ENCODE measurements around the gene GARNL3.

Gene GARNL3

DNA sequence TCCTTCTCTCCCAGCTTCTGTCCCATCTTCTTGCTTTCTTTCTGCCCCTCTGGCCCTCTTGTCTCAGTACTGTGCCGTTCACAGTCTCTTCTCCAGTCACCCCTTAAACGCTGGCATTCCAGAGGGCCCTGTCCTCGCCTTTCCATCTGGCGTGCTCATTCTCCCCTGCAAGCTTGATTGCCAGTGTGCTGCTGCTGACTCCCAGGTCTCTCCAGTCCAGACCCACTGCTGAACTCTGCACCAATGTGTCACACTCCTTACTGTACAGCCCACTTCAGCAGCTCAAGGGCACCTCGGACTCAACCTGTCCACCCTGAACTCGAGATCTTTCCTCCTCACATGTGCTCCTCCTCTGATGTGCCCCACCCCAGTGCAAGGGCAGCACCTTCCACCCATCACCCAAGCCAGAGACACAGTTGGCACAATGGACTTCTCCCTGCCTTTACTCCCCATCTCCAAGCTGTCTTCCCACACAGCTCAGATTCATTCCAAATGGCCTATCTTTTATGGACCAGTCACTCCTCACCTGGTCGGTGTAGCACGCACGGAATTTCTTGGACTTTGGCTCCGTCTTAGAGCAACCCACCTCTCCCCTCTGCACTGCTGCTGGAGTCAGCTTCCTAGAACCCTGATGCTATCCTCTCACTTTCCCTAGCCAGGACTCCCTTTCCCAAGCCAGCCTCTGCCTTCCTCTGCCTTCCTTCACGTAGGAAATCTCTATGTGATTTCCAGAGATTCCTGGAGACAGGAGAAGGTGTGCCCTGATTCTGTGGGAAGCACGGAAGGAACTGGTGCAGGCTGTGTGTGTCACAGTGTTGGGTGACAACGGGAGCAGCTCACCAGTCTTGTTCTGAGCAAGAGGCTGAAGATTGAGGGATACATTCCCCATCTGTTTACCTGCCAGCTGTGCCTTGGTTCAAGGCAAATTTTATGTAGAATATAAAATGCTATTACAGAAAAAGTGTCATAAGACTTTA is 106.4 kb downstream of the GARNL3 start:
- no peak overlapping the region for H3K4me3 ChIP-seq (ENCODE audit: low read depth, low read length)

DNA sequence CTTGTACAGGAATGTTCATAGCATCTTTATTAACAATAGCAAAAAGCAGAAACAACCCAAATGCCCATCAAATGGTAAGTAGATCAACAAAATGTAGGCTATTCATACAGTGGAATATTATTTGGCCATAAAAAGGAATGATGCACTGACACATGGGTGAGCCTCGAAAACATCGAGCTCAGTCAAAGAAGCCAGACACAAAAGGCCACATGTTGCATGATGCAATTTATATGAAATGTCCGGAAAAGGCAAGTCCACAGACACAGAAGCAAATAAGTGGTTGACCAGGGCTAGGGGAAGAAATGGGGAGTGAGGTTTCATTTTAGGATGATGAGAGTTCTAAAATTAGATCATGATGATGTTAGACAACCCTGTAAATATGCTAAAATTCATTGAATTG is 115.9 kb downstream of the GARNL3 start:
- H3K27me3 ChIP-seq (ENCODE audit: control insufficient read depth, insufficient read depth, low read length) = no peaks in the 10 kb centered on the region
- no peak overlapping the region for H3K27ac ChIP-seq (ENCODE audit: low read depth, low read length)
- H3K9ac ChIP-seq (ENCODE audit: low read length) = no peak overlapping the region
- H3K9me3 ChIP-seq (ENCODE audit: control insufficient read depth, insufficient read depth, low read depth, low read length) = no peaks in the 10 kb centered on the region
- no peaks in the 10 kb centered on the region for H3K36me3 ChIP-seq (ENCODE audit: control insufficient read depth, insufficient read depth, low read length)
- no peak overlapping the region for H3K4me3 ChIP-seq (ENCODE audit: low read depth, low read length)
- no peaks in the 10 kb centered on the region for H3K4me1 ChIP-seq (ENCODE audit: control insufficient read depth, insufficient read depth, low read length)

More for the DNA sequence above, 106.4 kb downstream of the GARNL3 start:
- Histone ChIP-seq H3K9ac (ENCODE audit: low read length) (no peak overlapping the region), H3K4me1 (ENCODE audit: control insufficient read depth, insufficient read depth, low read length) (peaks cover 9% of the 10 kb centered on the region), H3K27ac (ENCODE audit: low read depth, low read length) (no peak overlapping the region), H3K36me3 (ENCODE audit: control insufficient read depth, insufficient read depth, low read length) (no peaks in the 10 kb centered on the region), H3K9me3 (ENCODE audit: control insufficient read depth, insufficient read depth, low read depth, low read length) (no peaks in the 10 kb centered on the region), H3K27me3 (ENCODE audit: control insufficient read depth, insufficient read depth, low read length) (no peaks in the 10 kb centered on the region)

DNA sequence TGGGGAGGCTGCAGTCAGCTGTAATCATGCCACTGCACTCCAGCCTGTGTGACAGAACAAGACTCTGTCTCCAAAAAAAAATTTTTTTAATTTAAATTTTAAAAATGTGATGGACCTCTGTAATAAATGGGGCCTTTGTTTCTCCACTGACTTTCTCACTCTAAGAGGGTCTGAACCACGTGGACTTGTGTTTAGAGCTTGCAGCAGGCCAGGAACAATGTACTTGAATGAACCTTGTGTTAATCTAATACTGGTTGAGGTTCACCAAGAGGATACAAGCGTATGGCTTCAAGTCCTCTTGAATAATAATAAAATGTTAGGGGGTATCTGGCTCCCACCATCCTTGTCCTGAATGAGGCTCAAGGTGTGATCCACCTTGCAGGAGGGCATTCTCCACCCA is 118.0 kb downstream of the GARNL3 start:
- Histone ChIP-seq H3K27me3 (ENCODE audit: control insufficient read depth, insufficient read depth, low read length) (no peaks in the 10 kb centered on the region), H3K4me1 (ENCODE audit: control insufficient read depth, insufficient read depth, low read length) (no peaks in the 10 kb centered on the region), H3K9ac (ENCODE audit: low read length) (no peak overlapping the region), H3K27ac (ENCODE audit: low read depth, low read length) (no peak overlapping the region), H3K36me3 (ENCODE audit: control insufficient read depth, insufficient read depth, low read length) (no peaks in the 10 kb centered on the region), H3K4me3 (ENCODE audit: low read depth, low read length) (no peak overlapping the region), H3K9me3 (ENCODE audit: control insufficient read depth, insufficient read depth, low read depth, low read length) (no peaks in the 10 kb centered on the region)

DNA sequence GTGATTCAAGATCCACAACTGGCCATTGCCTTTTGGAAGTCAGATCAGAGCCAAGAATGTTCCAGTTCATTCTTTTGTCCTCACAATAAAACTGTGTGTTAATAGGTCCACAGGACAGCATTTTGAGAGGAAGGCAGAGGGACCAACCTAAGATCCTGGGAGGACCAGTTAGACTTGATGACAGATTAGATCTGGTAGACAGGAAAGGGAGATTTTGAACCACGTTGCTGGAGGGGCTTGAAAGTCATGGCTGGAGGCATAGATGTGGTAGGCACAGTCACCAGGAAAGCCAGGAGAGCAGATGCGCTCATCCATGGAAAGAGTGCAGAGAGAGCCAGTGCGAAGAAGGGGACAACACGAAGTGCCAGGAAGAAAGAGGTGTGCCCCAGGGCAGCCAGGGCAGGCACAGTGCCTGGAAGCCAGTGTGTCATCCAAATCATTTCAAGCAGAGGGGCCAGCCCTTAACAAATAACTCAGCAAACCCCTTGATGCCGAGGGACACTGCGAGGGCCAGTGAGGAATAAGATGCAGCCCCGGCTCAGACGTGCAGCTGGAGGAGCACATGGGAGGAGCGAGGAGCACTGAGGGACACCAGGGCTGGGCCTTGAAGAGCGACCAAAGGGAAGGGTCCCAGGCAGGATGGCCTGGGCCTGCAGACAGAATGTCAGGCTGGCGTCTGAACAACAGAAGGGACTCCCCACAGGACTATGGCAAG is 119.6 kb downstream of the GARNL3 start:
- H3K4me1 ChIP-seq (ENCODE audit: control insufficient read depth, insufficient read depth, low read length) = peaks cover 7% of the 10 kb centered on the region; the same call in 1 of the 2 replicates
- H3K9ac ChIP-seq (ENCODE audit: low read length) = no peak overlapping the region

DNA sequence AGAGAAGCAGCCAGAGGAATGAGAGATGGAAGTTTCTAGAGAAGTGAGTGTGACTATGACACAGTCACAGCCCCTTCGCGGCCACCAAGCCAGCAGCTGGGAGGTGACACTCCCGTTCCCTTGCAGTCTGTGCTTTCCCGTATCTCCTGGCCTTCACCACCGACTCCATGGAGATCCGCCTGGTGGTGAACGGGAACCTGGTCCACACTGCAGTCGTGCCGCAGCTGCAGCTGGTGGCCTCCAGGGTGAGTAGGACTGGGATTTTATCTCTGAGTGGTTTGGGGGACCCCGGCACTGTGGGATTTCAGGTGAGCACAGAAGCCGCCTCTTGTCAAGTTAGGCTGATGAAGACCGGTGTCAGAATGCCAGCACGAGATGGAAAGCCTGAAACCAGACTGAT is 120.3 kb downstream of the GARNL3 start:
- H3K9me3 ChIP-seq (ENCODE audit: control insufficient read depth, insufficient read depth, low read depth, low read length) = no peaks in the 10 kb centered on the region
- no peak overlapping the region for H3K27ac ChIP-seq (ENCODE audit: low read depth, low read length)
- H3K27me3 ChIP-seq (ENCODE audit: control insufficient read depth, insufficient read depth, low read length) = no peaks in the 10 kb centered on the region
- H3K4me3 ChIP-seq (ENCODE audit: low read depth, low read length) = no peak overlapping the region
- no peak overlapping the region for H3K9ac ChIP-seq (ENCODE audit: low read length)
- no peaks in the 10 kb centered on the region for H3K36me3 ChIP-seq (ENCODE audit: control insufficient read depth, insufficient read depth, low read length)
- peaks cover 7% of the 10 kb centered on the region; the same call in 1 of the 2 replicates for H3K4me1 ChIP-seq (ENCODE audit: control insufficient read depth, insufficient read depth, low read length)

More for the DNA sequence above, 119.6 kb downstream of the GARNL3 start:
- Histone ChIP-seq H3K9me3 (ENCODE audit: control insufficient read depth, insufficient read depth, low read depth, low read length) (no peaks in the 10 kb centered on the region), H3K36me3 (ENCODE audit: control insufficient read depth, insufficient read depth, low read length) (no peaks in the 10 kb centered on the region), H3K4me3 (ENCODE audit: low read depth, low read length) (no peak overlapping the region), H3K27ac (ENCODE audit: low read depth, low read length) (no peak overlapping the region), H3K27me3 (ENCODE audit: control insufficient read depth, insufficient read depth, low read length) (no peaks in the 10 kb centered on the region)

DNA sequence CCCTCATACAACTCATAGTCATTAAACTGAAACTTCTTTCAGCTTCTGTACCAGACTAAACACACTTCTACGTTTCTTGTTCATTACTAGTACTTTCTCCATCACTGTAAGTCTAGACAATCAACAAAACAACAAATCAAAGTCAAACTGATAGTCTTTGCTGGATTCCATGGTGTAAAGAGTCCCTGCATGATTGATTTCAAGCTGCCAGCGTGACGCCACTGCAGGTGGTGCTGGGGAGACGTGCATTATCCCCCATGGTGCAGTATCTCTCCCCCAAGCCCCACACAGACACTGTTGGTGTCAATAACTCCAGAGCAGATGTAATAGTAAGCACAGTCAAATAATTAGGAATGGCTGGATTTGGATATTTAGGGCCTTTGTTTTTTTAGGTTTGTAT is 121.7 kb downstream of the GARNL3 start:
- Histone ChIP-seq H3K27ac (ENCODE audit: low read depth, low read length) (no peak overlapping the region), H3K4me3 (ENCODE audit: low read depth, low read length) (no peak overlapping the region), H3K9me3 (ENCODE audit: control insufficient read depth, insufficient read depth, low read depth, low read length) (no peaks in the 10 kb centered on the region), H3K9ac (ENCODE audit: low read length) (no peak overlapping the region), H3K36me3 (ENCODE audit: control insufficient read depth, insufficient read depth, low read length) (no peaks in the 10 kb centered on the region), H3K27me3 (ENCODE audit: control insufficient read depth, insufficient read depth, low read length) (no peaks in the 10 kb centered on the region), H3K4me1 (ENCODE audit: control insufficient read depth, insufficient read depth, low read length) (peaks cover 7% of the 10 kb centered on the region; the same call in 1 of the 2 replicates)

DNA sequence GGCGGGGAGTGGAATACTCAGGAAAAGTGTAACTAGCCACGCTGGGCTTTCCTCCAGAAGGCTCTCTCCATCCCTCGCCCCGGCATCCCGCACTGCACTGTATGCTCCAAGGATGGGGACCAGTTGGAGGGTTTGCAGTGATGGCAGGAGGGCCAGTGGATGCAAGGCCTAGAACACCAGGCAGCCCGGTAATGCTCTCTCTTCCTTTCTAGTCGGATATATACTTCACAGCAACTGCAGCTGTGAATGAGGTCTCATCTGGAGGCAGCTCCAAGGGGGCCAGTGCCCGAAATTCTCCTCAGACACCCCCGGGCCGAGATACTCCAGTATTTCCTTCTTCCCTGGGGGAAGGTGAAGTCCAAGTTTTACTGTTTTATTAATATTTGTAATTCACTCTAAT is 122.4 kb downstream of the GARNL3 start:
- no peak overlapping the region for H3K9ac ChIP-seq (ENCODE audit: low read length)
- no peaks in the 10 kb centered on the region for H3K36me3 ChIP-seq (ENCODE audit: control insufficient read depth, insufficient read depth, low read length)
- H3K4me1 ChIP-seq (ENCODE audit: control insufficient read depth, insufficient read depth, low read length) = peaks cover 7% of the 10 kb centered on the region; the same call in 1 of the 2 replicates
- no peaks in the 10 kb centered on the region for H3K27me3 ChIP-seq (ENCODE audit: control insufficient read depth, insufficient read depth, low read length)
- no peaks in the 10 kb centered on the region for H3K9me3 ChIP-seq (ENCODE audit: control insufficient read depth, insufficient read depth, low read depth, low read length)
- no peak overlapping the region for H3K4me3 ChIP-seq (ENCODE audit: low read depth, low read length)
- H3K27ac ChIP-seq (ENCODE audit: low read depth, low read length) = no peak overlapping the region

DNA sequence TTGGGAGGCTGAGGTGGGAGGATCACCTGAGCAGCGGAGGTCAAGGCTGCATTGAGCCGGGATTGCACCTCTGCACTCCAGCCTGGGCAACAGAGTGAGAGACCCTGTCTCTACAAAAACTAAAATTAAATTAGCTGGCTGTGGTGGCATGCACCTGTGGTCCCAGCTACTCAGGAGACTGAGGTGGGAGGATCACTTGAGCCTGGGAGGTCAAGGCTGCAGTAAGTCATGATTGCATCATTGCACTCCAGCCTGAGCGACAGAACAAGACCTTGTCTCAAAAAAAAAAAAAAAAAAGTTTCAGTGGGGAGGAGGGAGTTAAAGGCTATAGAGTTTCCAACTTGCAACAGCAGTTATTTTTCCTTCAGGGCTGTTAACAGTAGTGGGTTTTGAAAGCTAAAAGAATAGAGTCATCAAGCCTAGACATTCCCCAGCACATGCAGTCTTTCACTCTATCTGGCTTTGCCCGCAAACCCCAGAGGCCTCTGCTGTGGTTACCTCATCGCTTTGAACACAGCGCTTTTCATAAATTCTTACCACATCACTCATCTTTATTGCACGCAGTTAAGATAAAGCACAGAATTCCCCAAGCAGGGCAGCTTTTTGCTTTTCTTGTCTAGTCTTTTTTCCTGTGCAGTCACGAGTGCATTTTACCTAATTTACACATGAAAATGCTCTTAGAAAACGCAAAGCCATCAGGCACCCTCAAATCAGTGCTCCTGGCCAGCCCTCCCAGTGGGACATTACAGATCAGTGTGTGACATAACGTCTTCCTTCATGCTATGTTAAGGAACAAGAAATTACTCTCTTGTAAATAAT is 123.7 kb downstream of the GARNL3 start:
- Histone ChIP-seq H3K36me3 (ENCODE audit: control insufficient read depth, insufficient read depth, low read length) (no peaks in the 10 kb centered on the region), H3K27me3 (ENCODE audit: control insufficient read depth, insufficient read depth, low read length) (no peaks in the 10 kb centered on the region), H3K27ac (ENCODE audit: low read depth, low read length) (no peak overlapping the region), H3K9ac (ENCODE audit: low read length) (no peak overlapping the region), H3K4me1 (ENCODE audit: control insufficient read depth, insufficient read depth, low read length) (peaks cover 9% of the 10 kb centered on the region), H3K9me3 (ENCODE audit: control insufficient read depth, insufficient read depth, low read depth, low read length) (no peaks in the 10 kb centered on the region), H3K4me3 (ENCODE audit: low read depth, low read length) (no peak overlapping the region)

DNA sequence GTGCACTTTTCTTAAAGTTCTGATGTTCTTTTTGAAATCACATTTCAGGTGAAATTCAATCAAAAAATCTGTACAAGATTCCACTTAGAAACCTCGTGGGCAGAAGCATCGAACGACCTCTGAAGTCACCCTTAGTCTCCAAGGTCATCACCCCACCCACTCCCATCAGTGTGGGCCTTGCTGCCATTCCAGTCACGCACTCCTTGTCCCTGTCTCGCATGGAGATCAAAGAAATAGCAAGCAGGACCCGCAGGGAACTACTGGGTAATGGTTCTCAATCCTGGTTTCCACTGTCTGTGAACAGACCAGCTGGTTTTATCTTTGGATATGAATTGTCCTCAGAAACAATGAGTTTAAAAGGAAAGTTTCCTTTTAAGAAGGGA is 124.3 kb downstream of the GARNL3 start:
- no peak overlapping the region for H3K9ac ChIP-seq (ENCODE audit: low read length)
- no peak overlapping the region for H3K27ac ChIP-seq (ENCODE audit: low read depth, low read length)
- no peak overlapping the region for H3K4me3 ChIP-seq (ENCODE audit: low read depth, low read length)
- no peaks in the 10 kb centered on the region for H3K27me3 ChIP-seq (ENCODE audit: control insufficient read depth, insufficient read depth, low read length)
- H3K4me1 ChIP-seq (ENCODE audit: control insufficient read depth, insufficient read depth, low read length) = peaks cover 9% of the 10 kb centered on the region
- no peaks in the 10 kb centered on the region for H3K36me3 ChIP-seq (ENCODE audit: control insufficient read depth, insufficient read depth, low read length)
- H3K9me3 ChIP-seq (ENCODE audit: control insufficient read depth, insufficient read depth, low read depth, low read length) = no peaks in the 10 kb centered on the region

DNA sequence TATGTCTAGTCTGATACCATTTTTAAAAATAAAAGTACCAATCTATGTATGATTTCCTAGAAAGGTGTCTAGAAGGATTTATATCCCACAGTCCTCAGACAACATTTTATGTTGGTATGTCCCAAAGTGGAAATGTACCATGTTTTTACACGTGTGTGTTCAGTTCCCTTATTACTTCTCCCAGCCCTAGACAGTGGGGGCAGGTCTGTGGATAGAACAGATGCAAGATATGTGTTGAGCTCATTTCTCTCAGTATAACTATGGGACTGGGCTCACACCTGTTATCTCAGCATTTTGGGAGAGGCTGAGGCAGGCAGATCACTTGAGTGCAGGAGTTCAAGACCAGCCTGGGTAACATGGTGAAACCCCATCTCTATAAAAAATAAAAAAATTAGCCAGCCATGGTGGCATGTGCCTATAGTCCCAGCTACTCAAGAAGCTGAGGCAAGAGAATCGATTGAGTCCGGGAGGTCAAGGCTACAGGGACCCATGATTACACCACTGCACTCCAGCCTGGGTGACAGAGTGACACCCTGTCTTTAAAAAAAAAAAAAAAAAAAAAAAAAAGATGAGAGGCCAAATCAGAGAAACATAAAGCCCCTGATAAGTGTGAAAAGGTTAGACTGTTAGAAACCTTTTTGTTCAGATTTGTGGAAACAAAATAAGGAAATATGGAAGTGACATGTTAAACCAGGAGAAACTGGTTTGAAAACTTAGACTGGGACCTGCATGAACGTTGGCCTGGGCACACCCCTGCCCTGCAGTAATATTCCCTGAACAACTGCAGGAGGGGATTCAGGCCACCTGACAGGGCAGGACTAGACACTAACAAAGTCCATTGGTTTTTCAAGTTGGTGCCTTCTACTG is 125.0 kb downstream of the GARNL3 start:
- H3K9ac ChIP-seq (ENCODE audit: low read length) = no peak overlapping the region
- no peaks in the 10 kb centered on the region for H3K36me3 ChIP-seq (ENCODE audit: control insufficient read depth, insufficient read depth, low read length)
- H3K4me1 ChIP-seq (ENCODE audit: control insufficient read depth, insufficient read depth, low read length) = peaks cover 9% of the 10 kb centered on the region
- no peak overlapping the region for H3K27ac ChIP-seq (ENCODE audit: low read depth, low read length)
- H3K4me3 ChIP-seq (ENCODE audit: low read depth, low read length) = no peak overlapping the region
- no peaks in the 10 kb centered on the region for H3K27me3 ChIP-seq (ENCODE audit: control insufficient read depth, insufficient read depth, low read length)
- H3K9me3 ChIP-seq (ENCODE audit: control insufficient read depth, insufficient read depth, low read depth, low read length) = no peaks in the 10 kb centered on the region

All from HUES6 (cell line).